Fibroblast of lung (primary cell): ENCODE measurements around the gene INAFM1. TPM values are rescaled to one million over a fixed set of nuclear protein-coding genes. Genes with fewer than 3 reads are reported as not detected.

Experiments used
- DNase-seq, 2 donors: peaks; one replicate each; pipeline versions ENCODE4 v3.0.0 to v3.0.0-alpha.2; 2010; ENCODE audit warnings: low read depth in 2 of 2
- H2AFZ ChIP-seq: 2 replicates; pipeline ENCODE4 v1.5.1; 2012; ENCODE audit warnings: low read length, control low read depth, inconsistent platforms
- H3K27ac ChIP-seq: 2 replicates; pipeline ENCODE4 v1.5.1; 2011; ENCODE audit warnings: low read length, control low read depth; ENCODE audit not compliant: insufficient read depth
- H3K27me3 ChIP-seq: 2 replicates; pipeline ENCODE4 v1.5.1; 2011; ENCODE audit warnings: mild to moderate bottlenecking, low read length; ENCODE audit not compliant: control insufficient read depth, insufficient read depth
- H3K36me3 ChIP-seq: 2 replicates; pipeline ENCODE4 v1.5.1; 2011; ENCODE audit warnings: low read length; ENCODE audit not compliant: control insufficient read depth, insufficient read depth
- H3K4me1 ChIP-seq: 2 replicates; pipeline ENCODE4 v1.5.1; 2011; ENCODE audit warnings: low read length; ENCODE audit not compliant: control insufficient read depth, insufficient read depth; ENCODE audit errors: extremely low read depth
- H3K4me2 ChIP-seq: 2 replicates; pipeline ENCODE4 v1.5.1; 2011; ENCODE audit warnings: low read length, control low read depth; ENCODE audit not compliant: insufficient read depth; ENCODE audit errors: extremely low read depth
- H3K4me3 ChIP-seq, 4 experiments: fragments of 200-600 bp in 1 of 4; sonication (generic) in 1 of 4; replicated peaks in 1 of 4; 2 replicates each; pipeline ENCODE4 v1.5.1; 2011 to 2016; ENCODE audit warnings: low read length in 4 of 4, low read depth in 3 of 4, mild to moderate bottlenecking in 3 of 4, control low read depth in 2 of 4, inconsistent platforms in 1 of 4, mixed read lengths in 1 of 4; ENCODE audit not compliant: insufficient read depth in 1 of 4; ENCODE audit errors: control extremely low read depth in 1 of 4
- H3K79me2 ChIP-seq: 2 replicates; pipeline ENCODE4 v1.5.1; 2012; ENCODE audit warnings: mild to moderate bottlenecking, low read length, inconsistent platforms; ENCODE audit not compliant: control insufficient read depth, insufficient read depth
- H3K9ac ChIP-seq: 2 replicates; pipeline ENCODE4 v1.5.1; 2011; ENCODE audit warnings: mild to moderate bottlenecking, low read length, control low read depth; ENCODE audit not compliant: insufficient read depth
- H3K9me3 ChIP-seq: 2 replicates; pipeline ENCODE4 v1.5.1; 2012; ENCODE audit warnings: low read depth, low read length; ENCODE audit not compliant: control insufficient read depth, insufficient read depth
- H4K20me1 ChIP-seq: 2 replicates; pipeline ENCODE4 v1.5.1; 2011; ENCODE audit warnings: low read length; ENCODE audit not compliant: control insufficient read depth, insufficient read depth; ENCODE audit errors: extremely low read depth
- CTCF ChIP-seq, 2 donors: IDR thresholded peaks in 1 of 2; conservative IDR thresholded peaks in 1 of 2; 1 replicate in 1 of 2; 2 replicates in 1 of 2; pipeline ENCODE4 v1.5.1; 2011 to 2012; ENCODE audit warnings: low read length in 2 of 2, control low read depth in 1 of 2, inconsistent platforms in 1 of 2, low read depth in 1 of 2, mild to moderate bottlenecking in 1 of 2
- EZH2 ChIP-seq: IDR thresholded peaks from 2 replicates; pipeline ENCODE4 v1.5.1; 2012; ENCODE audit warnings: low read length, control low read depth, mild to moderate bottlenecking; ENCODE audit errors: missing control alignments
- polyA plus RNA-seq, 2 donors: library from polyadenylated mRNA; depleted of rRNA in 1 of 2; stranded (reverse) in 1 of 2; unstranded in 1 of 2; fragments of >200 nt; gene quantifications; 2 replicates each; pipeline ENCODE4 v1.2.1, GENCODE V29; 2011 to 2012; ENCODE audit warnings: missing spikeins in 1 of 2
- total RNA-seq: library from RNA; depleted of rRNA; stranded (reverse); fragments of >200 nt; gene quantifications from 2 replicates; pipeline ENCODE4 v1.2.1, GENCODE V29; 2014

Gene INAFM1
- total and polyA plus RNA-seq, 2 donors (not counting 1 experiment from before 2014, with no cell fraction given): 2.0 to 3.6 TPM

GRCh38 chr19:47324502-47324901, 49.8 kb downstream of the INAFM1 start:
- DNase-seq: no peak
- H3K27ac ChIP-seq: no peak overlapping the region

More at GRCh38 chr19:47324502-47324901, 49.8 kb downstream of the INAFM1 start:
- Histone ChIP-seq H3K4me2 (no peak overlapping the region), H3K9me3 (no peaks in the 10 kb centered on the region), H2AFZ (no peak overlapping the region), H3K79me2 (no peaks in the 10 kb centered on the region), H4K20me1 (no peaks in the 10 kb centered on the region), H3K4me1 (no peaks in the 10 kb centered on the region), H3K27me3 (peaks cover 11% of the 10 kb centered on the region), H3K4me3 (no peak overlapping the region), H3K36me3 (no peaks in the 10 kb centered on the region), H3K9ac (no peak overlapping the region)
- TF ChIP-seq CTCF (conservative IDR thresholded peaks at IDR 0.05 in 1 of 2, IDR thresholded peaks at IDR 0.05 in 1 of 2; ENCODE audit: low read depth in 1 of 2, low read length in 2 of 2) (no peak), EZH2 (no peak)

Other genes starting within 250 kb of the INAFM1 start
- 7.7 and 27.1 TPM in 2 replicates for gene TMEM160, start 226.3 kb upstream of the INAFM1 start, total RNA-seq
- gene TMEM160, start 226.3 kb upstream of the INAFM1 start, polyA plus RNA-seq: 4.1 and 6.9 TPM in 2 replicates
- gene ZC3H4, start 161.1 kb upstream of the INAFM1 start, total RNA-seq: 9.0 and 13.5 TPM in 2 replicates
- gene ZC3H4, start 161.1 kb upstream of the INAFM1 start, polyA plus RNA-seq: 8.4 and 13.1 TPM in 2 replicates
- gene SAE1, start 144.1 kb upstream of the INAFM1 start, total RNA-seq: 80.9 and 97.9 TPM in 2 replicates
- 152 and 218 TPM in 2 replicates for gene SAE1, start 144.1 kb upstream of the INAFM1 start, polyA plus RNA-seq
- gene BBC3, start 43.7 kb upstream of the INAFM1 start, total RNA-seq: 37.7 and 38.3 TPM in 2 replicates
- gene BBC3, start 43.7 kb upstream of the INAFM1 start, polyA plus RNA-seq: 1.4 and 2.4 TPM in 2 replicates
- gene CCDC9, start 18.4 kb upstream of the INAFM1 start, total RNA-seq: 8.0 and 8.1 TPM in 2 replicates
- gene CCDC9, start 18.4 kb upstream of the INAFM1 start, polyA plus RNA-seq: 5.4 and 7.2 TPM in 2 replicates
- gene C5AR1, start 35.0 kb downstream of the INAFM1 start, total RNA-seq: under 0.01 and 0.33 TPM in 2 replicates
- gene C5AR1, start 35.0 kb downstream of the INAFM1 start, polyA plus RNA-seq: 0.73 and 0.81 TPM in 2 replicates
- under 0.01 TPM in 1 of 2 replicates, not detected in the other for gene C5AR2, start 57.3 kb downstream of the INAFM1 start, total RNA-seq
- 0.02 and 0.08 TPM in 2 replicates for gene C5AR2, start 57.3 kb downstream of the INAFM1 start, polyA plus RNA-seq
- 7.2 and 8.3 TPM in 2 replicates for gene DHX34, start 74.4 kb downstream of the INAFM1 start, total RNA-seq
- gene DHX34, start 74.4 kb downstream of the INAFM1 start, polyA plus RNA-seq: 2.6 and 5.6 TPM in 2 replicates
- 40.3 and 57.8 TPM in 2 replicates for gene MEIS3, start 144.6 kb downstream of the INAFM1 start, total RNA-seq
- gene MEIS3, start 144.6 kb downstream of the INAFM1 start, polyA plus RNA-seq: 18.5 and 30.5 TPM in 2 replicates
- gene SLC8A2, start 197.0 kb downstream of the INAFM1 start, total RNA-seq: under 0.01 TPM in 1 of 2 replicates, not detected in the other
- not detected in 2 replicates for gene SLC8A2, start 197.0 kb downstream of the INAFM1 start, polyA plus RNA-seq
- 6.2 and 6.9 TPM in 2 replicates for gene KPTN, start 209.3 kb downstream of the INAFM1 start, total RNA-seq
- gene KPTN, start 209.3 kb downstream of the INAFM1 start, polyA plus RNA-seq: 4.9 and 5.3 TPM in 2 replicates
- 48.3 and 76.8 TPM in 2 replicates for gene NAPA, start 240.2 kb downstream of the INAFM1 start, total RNA-seq
- 118 and 128 TPM in 2 replicates for gene NAPA, start 240.2 kb downstream of the INAFM1 start, polyA plus RNA-seq